HepG2 (cell line): ENCODE data around the gene STARD10. TPM values are rescaled to one million over a fixed set of nuclear protein-coding genes. Genes with fewer than 3 reads are reported as not detected.

Source experiments
- CEBPZ ChIP-seq: IDR thresholded peaks from 2 replicates; pipeline ENCODE4 v1.6.1; 2012; ENCODE audit warnings: low read length, improper control_type of control experiment
- HOXA3 ChIP-seq: sonication (generic); formaldehyde crosslinking; IDR thresholded peaks from 2 replicates; pipeline ENCODE4 v1.5.0; 2020; ENCODE audit warnings: missing genetic modification reagents
- HOXA9 ChIP-seq: sonication (generic); formaldehyde crosslinking; IDR thresholded peaks from 2 replicates; pipeline ENCODE4 v1.8.1; 2022; ENCODE audit warnings: missing genetic modification reagents, mild to moderate bottlenecking, moderate library complexity, borderline replicate concordance
- HOXD1 ChIP-seq: sonication (generic); formaldehyde crosslinking; IDR thresholded peaks from 2 replicates; pipeline ENCODE4 v1.5.0; 2020; ENCODE audit warnings: missing genetic modification reagents
- KLF15 ChIP-seq: sonication (generic); formaldehyde crosslinking; IDR thresholded peaks from 2 replicates; pipeline ENCODE4 v1.8.1; 2023; ENCODE audit warnings: borderline replicate concordance, mild to moderate bottlenecking, inconsistent platforms, missing genetic modification reagents, mixed read lengths
- MIXL1 ChIP-seq: IDR thresholded peaks from 2 replicates; pipeline ENCODE4 v1.6.1; 2016
- SMC3 ChIP-seq: IDR thresholded peaks from 2 replicates; pipeline ENCODE4 v1.6.1; 2011; ENCODE audit warnings: low read length, improper control_type of control experiment
- SRF ChIP-seq: IDR thresholded peaks from 2 replicates; pipeline ENCODE4 v1.6.1; 2011; ENCODE audit warnings: mild to moderate bottlenecking, low read depth, low read length, moderate library complexity
- SRSF9 ChIP-seq: fragments of 200-400 bp; formaldehyde crosslinking; IDR thresholded peaks from 2 replicates; pipeline ENCODE4 v1.6.1; 2018; ENCODE audit warnings: borderline replicate concordance, mild to moderate bottlenecking, low read depth, low read length; ENCODE audit not compliant: insufficient read depth, poor library complexity, severe bottlenecking
- TEAD3 ChIP-seq: optimal IDR thresholded peaks from 2 replicates; pipeline ENCODE3; 2016; ENCODE audit warnings: borderline replicate concordance
- TP53 ChIP-seq: sonication (generic); formaldehyde crosslinking; conservative IDR thresholded peaks from 2 replicates; pipeline ENCODE4 v1.4.0; 2020; ENCODE audit warnings: missing genetic modification reagents
- ZBTB10 ChIP-seq: sonication (generic); formaldehyde crosslinking; IDR thresholded peaks from 2 replicates; pipeline ENCODE4 v1.4.0; 2020; ENCODE audit warnings: missing genetic modification reagents, borderline replicate concordance
- ZNF138 ChIP-seq: sonication (generic); formaldehyde crosslinking; IDR thresholded peaks from 2 replicates; pipeline ENCODE4 v1.5.0; 2020; ENCODE audit warnings: mild to moderate bottlenecking, low read depth, missing genetic modification reagents
- ZNF263 ChIP-seq: sonication (generic); formaldehyde crosslinking; IDR thresholded peaks from 2 replicates; pipeline ENCODE4 v1.4.0; 2020; ENCODE audit warnings: missing genetic modification reagents
- ZNF775 ChIP-seq: sonication (generic); formaldehyde crosslinking; IDR thresholded peaks from 2 replicates; pipeline ENCODE4 v1.4.0; 2020; ENCODE audit warnings: missing genetic modification reagents, mild to moderate bottlenecking, moderate library complexity, borderline replicate concordance
- ZSCAN9 ChIP-seq: IDR thresholded peaks from 2 replicates; pipeline ENCODE4 v1.6.1; 2016; ENCODE audit warnings: borderline replicate concordance
- polyA plus RNA-seq, 8 experiments: library from polyadenylated mRNA; depleted of rRNA in 3 of 8; stranded (reverse) in 7 of 8; unstranded in 1 of 8; fragments of >200 nt; fragmentation: Illumina TruSeq in 4 of 8; extraction: Trizol in 4 of 8; gene quantifications; 2 replicates each; pipeline versions ENCODE4 v1.2.1 to v1.2.3, GENCODE V29; 2011 to 2016; ENCODE audit warnings: low read depth in 4 of 8, missing spikeins in 1 of 8, mixed read lengths in 1 of 8; ENCODE audit not compliant: insufficient read depth in 1 of 8
- total RNA-seq, 5 experiments: library from RNA; depleted of rRNA; stranded (reverse); fragments of >200 nt; fragmentation: Illumina TruSeq; extraction: Trizol; gene quantifications; 2 replicates each; pipeline ENCODE4 v1.2.3, GENCODE V29; 2016; ENCODE audit warnings: low read depth in 1 of 5
- TF ChIP-seq, protein P1 (sequence below): sonication (generic); formaldehyde crosslinking; IDR thresholded peaks from 2 replicates; pipeline ENCODE4 v1.5.0; 2020; ENCODE audit warnings: mild to moderate bottlenecking, missing genetic modification reagents, borderline replicate concordance
- TF ChIP-seq, protein P2 (sequence below): IDR thresholded peaks from 2 replicates; pipeline ENCODE4 v1.6.1; 2016; ENCODE audit warnings: low read depth, borderline replicate concordance

Gene STARD10
- total and polyA plus RNA-seq, 2 of the 13 experiments (the other 11 are each of a cell fraction or from before 2014, with no cell fraction given) = 260 to 341 TPM

DNA sequence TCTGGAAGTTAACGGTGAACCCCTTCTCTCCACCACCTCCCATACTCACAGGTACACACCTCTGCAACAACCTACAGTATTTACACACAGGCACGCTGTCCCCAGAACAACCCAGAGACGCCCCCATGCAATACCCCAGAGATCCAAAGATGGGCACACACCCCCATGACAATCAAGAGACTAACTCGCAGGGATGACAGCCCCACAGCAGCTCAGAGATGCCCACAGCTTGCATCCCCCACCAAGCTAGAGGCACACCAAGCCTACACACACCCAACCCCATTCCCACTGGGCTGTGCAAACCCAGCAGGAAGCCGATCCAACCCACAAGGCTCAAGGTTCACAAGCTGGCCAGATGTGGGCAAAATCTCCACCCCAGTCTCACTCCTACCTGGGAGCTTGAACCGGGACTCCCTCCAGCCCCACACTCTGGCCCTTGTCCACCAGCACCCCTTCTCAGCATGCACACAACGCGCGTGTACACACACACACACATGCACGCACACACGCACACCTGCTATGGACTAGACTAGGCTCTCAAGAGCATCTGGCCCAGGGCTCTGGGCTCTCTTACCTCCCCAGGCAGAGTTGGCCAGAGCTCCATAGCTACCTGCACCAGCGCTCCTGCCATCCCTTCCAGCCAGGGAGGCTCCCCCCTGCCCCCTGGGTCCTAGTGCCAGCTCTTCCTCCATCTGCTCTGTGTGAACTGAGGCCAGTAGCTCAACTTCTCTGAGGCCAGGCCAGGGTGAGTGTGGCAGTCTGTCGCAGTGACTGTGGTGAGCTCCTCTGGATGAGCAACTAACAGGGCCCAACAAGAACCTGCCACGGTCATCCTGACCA lies 11.5 kb downstream of the STARD10 start (continued):
- peak; percentile 74; the same call in 1 of the 2 replicates for TF ChIP-seq ZBTB10 (CRISPR knock-in tag)
- TF ChIP-seq SRF = no peak
- no peak for TF ChIP-seq ZNF138
- TF ChIP-seq KLF15 (CRISPR knock-in tag) = 0 out of 2 replicates have a peak, but pooled peaks have one; percentile 74
- TF ChIP-seq ZNF263 (CRISPR knock-in tag) = no peak; the same call in 1 of the 2 replicates
- TF ChIP-seq ZSCAN9 (CRISPR knock-in tag) = no peak
- TF ChIP-seq HOXA3 = peak; percentile 13; the same call in 1 of the 2 replicates
- TF ChIP-seq TEAD3 (CRISPR knock-in tag) = no peak
- TF ChIP-seq, protein P1, sequence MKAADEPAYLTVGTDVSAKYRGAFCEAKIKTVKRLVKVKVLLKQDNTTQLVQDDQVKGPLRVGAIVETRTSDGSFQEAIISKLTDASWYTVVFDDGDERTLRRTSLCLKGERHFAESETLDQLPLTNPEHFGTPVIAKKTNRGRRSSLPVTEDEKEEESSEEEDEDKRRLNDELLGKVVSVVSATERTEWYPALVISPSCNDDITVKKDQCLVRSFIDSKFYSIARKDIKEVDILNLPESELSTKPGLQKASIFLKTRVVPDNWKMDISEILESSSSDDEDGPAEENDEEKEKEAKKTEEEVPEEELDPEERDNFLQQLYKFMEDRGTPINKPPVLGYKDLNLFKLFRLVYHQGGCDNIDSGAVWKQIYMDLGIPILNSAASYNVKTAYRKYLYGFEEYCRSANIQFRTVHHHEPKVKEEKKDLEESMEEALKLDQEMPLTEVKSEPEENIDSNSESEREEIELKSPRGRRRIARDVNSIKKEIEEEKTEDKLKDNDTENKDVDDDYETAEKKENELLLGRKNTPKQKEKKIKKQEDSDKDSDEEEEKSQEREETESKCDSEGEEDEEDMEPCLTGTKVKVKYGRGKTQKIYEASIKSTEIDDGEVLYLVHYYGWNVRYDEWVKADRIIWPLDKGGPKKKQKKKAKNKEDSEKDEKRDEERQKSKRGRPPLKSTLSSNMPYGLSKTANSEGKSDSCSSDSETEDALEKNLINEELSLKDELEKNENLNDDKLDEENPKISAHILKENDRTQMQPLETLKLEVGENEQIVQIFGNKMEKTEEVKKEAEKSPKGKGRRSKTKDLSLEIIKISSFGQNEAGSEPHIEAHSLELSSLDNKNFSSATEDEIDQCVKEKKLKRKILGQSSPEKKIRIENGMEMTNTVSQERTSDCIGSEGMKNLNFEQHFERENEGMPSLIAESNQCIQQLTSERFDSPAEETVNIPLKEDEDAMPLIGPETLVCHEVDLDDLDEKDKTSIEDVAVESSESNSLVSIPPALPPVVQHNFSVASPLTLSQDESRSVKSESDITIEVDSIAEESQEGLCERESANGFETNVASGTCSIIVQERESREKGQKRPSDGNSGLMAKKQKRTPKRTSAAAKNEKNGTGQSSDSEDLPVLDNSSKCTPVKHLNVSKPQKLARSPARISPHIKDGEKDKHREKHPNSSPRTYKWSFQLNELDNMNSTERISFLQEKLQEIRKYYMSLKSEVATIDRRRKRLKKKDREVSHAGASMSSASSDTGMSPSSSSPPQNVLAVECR = peak; percentile 67
- no peak for TF ChIP-seq MIXL1 (CRISPR knock-in tag)
- no peak for TF ChIP-seq SMC3
- TF ChIP-seq HOXA9 (CRISPR knock-in tag) = no peak
- no peak for TF ChIP-seq ZNF775
- peak; percentile 72; the same call in 1 of the 2 replicates for TF ChIP-seq HOXD1 (CRISPR knock-in tag)
- TF ChIP-seq TP53 (CRISPR knock-in tag) = no peak
- TF ChIP-seq, protein P2, sequence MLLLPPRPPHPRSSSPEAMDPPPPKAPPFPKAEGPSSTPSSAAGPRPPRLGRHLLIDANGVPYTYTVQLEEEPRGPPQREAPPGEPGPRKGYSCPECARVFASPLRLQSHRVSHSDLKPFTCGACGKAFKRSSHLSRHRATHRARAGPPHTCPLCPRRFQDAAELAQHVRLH (CRISPR knock-in tag) = 0 out of 2 replicates have a peak, but pooled peaks have one; percentile 30
- no peak for TF ChIP-seq CEBPZ
- TF ChIP-seq SRSF9 = no peak
